ENCODE measurements around the gene WDR46.

WDR46 gene

GRCh38 chr6:33249732-33250630 is 39.1 kb downstream of the WDR46 start:
- in situ Hi-C loops (cut with HindIII; ENCODE audit: low pct_ligation_motif_present, low sequenced_read_pairs): no loop called here
- Histone ChIP-seq H3K36me3 (replicated peaks) (no peaks in the 10 kb centered on the region), H3K4me3 (ENCODE audit: low read depth, low read length) (peak overlapping the region; percentile 68), H3K27me3 (replicated peaks) (no peaks in the 10 kb centered on the region), H3K27ac (peak overlapping the region; percentile 87)
- TF ChIP-seq CTCF (IDR thresholded peaks at IDR 0.05; ENCODE audit: low read depth, low read length, missing control alignments): no peak
- peak; percentile 81 for DNase-seq

- Histone ChIP-seq H3K27ac (peak overlapping the region; percentile 87), H3K27me3 (replicated peaks) (no peaks in the 10 kb centered on the region), H3K4me3 (ENCODE audit: low read depth, low read length) (peak overlapping the region; percentile 68), H3K36me3 (replicated peaks) (no peaks in the 10 kb centered on the region)
- DNase-seq: peak; percentile 99
- TF ChIP-seq CTCF (IDR thresholded peaks at IDR 0.05; ENCODE audit: low read depth, low read length, missing control alignments): no peak
- in situ Hi-C loops (cut with HindIII; ENCODE audit: low pct_ligation_motif_present, low sequenced_read_pairs): no loop called here
These were observed 39.9 kb downstream of the WDR46 start for GRCh38 chr6:33248932-33249731.

- no peak for TF ChIP-seq CTCF (IDR thresholded peaks at IDR 0.05; ENCODE audit: low read depth, low read length, missing control alignments)
- Histone ChIP-seq H3K36me3 (replicated peaks) (no peaks in the 10 kb centered on the region), H3K27ac (peak overlapping the region; percentile 87), H3K27me3 (replicated peaks) (no peaks in the 10 kb centered on the region), H3K4me3 (ENCODE audit: low read depth, low read length) (peak overlapping the region; percentile 68)
- in situ Hi-C loops (cut with HindIII; ENCODE audit: low pct_ligation_motif_present, low sequenced_read_pairs): no loop called here
- no peak for DNase-seq
These were observed 40.5 kb downstream of the WDR46 start for GRCh38 chr6:33248643-33248931.

- in situ Hi-C loops (cut with HindIII; ENCODE audit: low pct_ligation_motif_present, low sequenced_read_pairs): no loop called here
- no peaks in the 10 kb centered on the region for H3K27me3 ChIP-seq (replicated peaks)
- peak overlapping the region; percentile 68 for H3K4me3 ChIP-seq (ENCODE audit: low read depth, low read length)
- DNase-seq: peak; percentile 81
- peak overlapping the region; percentile 87 for H3K27ac ChIP-seq
- no peaks in the 10 kb centered on the region for H3K36me3 ChIP-seq (replicated peaks)
- peak; percentile 92 for TF ChIP-seq CTCF (IDR thresholded peaks at IDR 0.05; ENCODE audit: low read depth, low read length, missing control alignments)
These were observed 40.9 kb downstream of the WDR46 start for GRCh38 chr6:33247977-33248642.

GRCh38 chr6:33243476-33243875 is 45.6 kb downstream of the WDR46 start:
- DNase-seq: no peak
- no peak for TF ChIP-seq CTCF (IDR thresholded peaks at IDR 0.05; ENCODE audit: low read depth, low read length, missing control alignments)

More at GRCh38 chr6:33243476-33243875, 45.6 kb downstream of the WDR46 start:
- Histone ChIP-seq H3K4me3 (ENCODE audit: low read depth, low read length) (no peak overlapping the region), H3K27ac (no peak overlapping the region), H3K36me3 (replicated peaks) (no peaks in the 10 kb centered on the region), H3K27me3 (replicated peaks) (peaks cover 2% of the 10 kb centered on the region)
- in situ Hi-C loops (cut with HindIII; ENCODE audit: low pct_ligation_motif_present, low sequenced_read_pairs): no loop called here

All from brain microvascular endothelial cell (primary cell).